Measurements from ENCODE around the gene CFAP298. TPM values are rescaled to one million over a fixed set of nuclear protein-coding genes. Genes with fewer than 3 reads are reported as not detected.
"Not testable (repeated sequence)": the region's sequence is repeated elsewhere in the genome, so short reads cannot be mapped to it uniquely, and the experiment has no call there.

The CFAP298 gene
- total and polyA plus RNA-seq, 2 donors (not counting 3 experiments of a cell fraction or from before 2014, with no cell fraction given): 17.6 to 44.1 TPM

DNA sequence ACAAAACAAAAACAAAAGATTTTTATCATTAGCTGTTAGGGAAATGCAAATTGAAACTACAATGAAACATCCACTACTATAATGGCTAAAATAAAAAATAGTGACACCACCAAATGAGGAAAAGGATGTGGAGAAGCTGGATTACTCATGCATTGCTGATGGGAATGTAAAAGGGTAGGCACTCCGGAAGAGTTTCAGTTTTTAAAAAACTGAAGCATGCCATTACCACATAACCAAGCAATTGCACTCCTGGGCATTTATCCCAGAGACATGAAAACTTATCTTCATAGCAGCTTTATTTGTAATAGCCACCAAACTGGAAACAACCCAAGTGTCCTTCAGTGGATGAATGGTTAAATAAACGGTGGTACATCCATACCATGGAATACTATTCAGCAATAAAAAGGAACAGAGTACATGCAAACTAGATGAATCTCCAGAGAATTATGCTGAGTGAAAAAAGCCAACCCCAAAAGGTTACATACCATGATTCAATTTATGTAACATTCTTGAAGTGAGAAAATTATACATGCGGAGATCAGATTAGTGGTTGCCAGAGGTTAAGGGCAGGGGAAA lies 14.5 kb upstream of the CFAP298 start:
- H3K4me3 ChIP-seq (replicated peaks in 1 of 3; ENCODE audit: insufficient read depth in 1 of 3, low read depth in 1 of 3, low read length in 3 of 3): no peak overlapping the region
- FAIRE-seq: no peak
- ChIA-PET POLR2A (no interaction called here), CTCF (no interaction called here)
- H3K79me2 ChIP-seq (ENCODE audit: control insufficient read depth, insufficient read depth, low read length): no peaks in the 10 kb centered on the region
- DNase-seq (ENCODE audit: low read depth, low spot score): no peak
- no peaks in the 10 kb centered on the region for H3K9me3 ChIP-seq (replicated peaks; ENCODE audit: control insufficient read depth, insufficient read depth, low read length)
- H3K27ac ChIP-seq (ENCODE audit: insufficient read depth, low read depth, low read length): no peak overlapping the region
- BruUV-seq (replicated peaks): no TSS peak
- dilution Hi-C loops (cut with MboI; ENCODE audit: extremely low pct_ligation_motif_present, low sequenced_read_pairs) (no loop called here), intact Hi-C loops (cut with micrococcal nuclease) (no loop called here)
- H3K4me2 ChIP-seq (ENCODE audit: insufficient read depth, low read length): no peak overlapping the region
- peaks cover 3 to 10% of the 10 kb centered on the region in 2 experiments for H3K36me3 ChIP-seq (ENCODE audit: control insufficient read depth in 2 of 2, extremely low read depth in 1 of 2, insufficient read depth in 2 of 2, low read length in 2 of 2)
- no peak overlapping the region for H2AFZ ChIP-seq (ENCODE audit: low read depth, low read length)
- no peaks in the 10 kb centered on the region for H3K27me3 ChIP-seq (ENCODE audit: control insufficient read depth in 2 of 2, insufficient read depth in 2 of 2, low read length in 2 of 2)
- no peak overlapping the region for H3K9ac ChIP-seq (replicated peaks; ENCODE audit: extremely low read depth, insufficient read depth, low read length)
- H3K4me1 ChIP-seq (ENCODE audit: control insufficient read depth, extremely low read depth, insufficient read depth, low read length): no peaks in the 10 kb centered on the region
- TF ChIP-seq, protein P1, sequence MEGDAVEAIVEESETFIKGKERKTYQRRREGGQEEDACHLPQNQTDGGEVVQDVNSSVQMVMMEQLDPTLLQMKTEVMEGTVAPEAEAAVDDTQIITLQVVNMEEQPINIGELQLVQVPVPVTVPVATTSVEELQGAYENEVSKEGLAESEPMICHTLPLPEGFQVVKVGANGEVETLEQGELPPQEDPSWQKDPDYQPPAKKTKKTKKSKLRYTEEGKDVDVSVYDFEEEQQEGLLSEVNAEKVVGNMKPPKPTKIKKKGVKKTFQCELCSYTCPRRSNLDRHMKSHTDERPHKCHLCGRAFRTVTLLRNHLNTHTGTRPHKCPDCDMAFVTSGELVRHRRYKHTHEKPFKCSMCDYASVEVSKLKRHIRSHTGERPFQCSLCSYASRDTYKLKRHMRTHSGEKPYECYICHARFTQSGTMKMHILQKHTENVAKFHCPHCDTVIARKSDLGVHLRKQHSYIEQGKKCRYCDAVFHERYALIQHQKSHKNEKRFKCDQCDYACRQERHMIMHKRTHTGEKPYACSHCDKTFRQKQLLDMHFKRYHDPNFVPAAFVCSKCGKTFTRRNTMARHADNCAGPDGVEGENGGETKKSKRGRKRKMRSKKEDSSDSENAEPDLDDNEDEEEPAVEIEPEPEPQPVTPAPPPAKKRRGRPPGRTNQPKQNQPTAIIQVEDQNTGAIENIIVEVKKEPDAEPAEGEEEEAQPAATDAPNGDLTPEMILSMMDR (IDR thresholded peaks at IDR 0.05; ENCODE audit: extremely low read depth in 1 of 2, insufficient read depth in 1 of 2, low read depth in 1 of 2, low read length in 2 of 2): no peak
- TF ChIP-seq POLR2AphosphoS5 (IDR thresholded peaks at IDR 0.05; ENCODE audit: insufficient read depth, low read depth, low read length): no peak
- no peak for TF ChIP-seq EZH2 (IDR thresholded peaks at IDR 0.05; ENCODE audit: borderline replicate concordance, low read depth, low read length, severe bottlenecking)
- TF ChIP-seq, protein P2, sequence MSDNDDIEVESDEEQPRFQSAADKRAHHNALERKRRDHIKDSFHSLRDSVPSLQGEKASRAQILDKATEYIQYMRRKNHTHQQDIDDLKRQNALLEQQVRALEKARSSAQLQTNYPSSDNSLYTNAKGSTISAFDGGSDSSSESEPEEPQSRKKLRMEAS (IDR thresholded peaks at IDR 0.05; ENCODE audit: insufficient read depth, insufficient read length): no peak
- no peak for TF ChIP-seq FOS (IDR thresholded peaks at IDR 0.05; ENCODE audit: borderline replicate concordance, insufficient read depth, low read length)
- TF ChIP-seq MYC (IDR thresholded peaks at IDR 0.05; ENCODE audit: low read depth, low read length): no peak
- TF ChIP-seq GATA2 (IDR thresholded peaks at IDR 0.05; ENCODE audit: insufficient read depth, insufficient read length, low read depth, low read length): no peak
- no peak for TF ChIP-seq POLR2A (IDR thresholded peaks at IDR 0.05; ENCODE audit: low read depth, low read length)
- no peak for TF ChIP-seq JUN (IDR thresholded peaks at IDR 0.05; ENCODE audit: borderline replicate concordance, insufficient read depth, insufficient read length, low read depth)
- H4K20me1 ChIP-seq (replicated peaks; ENCODE audit: control insufficient read depth, extremely low read depth, insufficient read depth, low read length): no peaks in the 10 kb centered on the region
- no peaks in the 10 kb centered on the region for H3K9me1 ChIP-seq (replicated peaks; ENCODE audit: control insufficient read depth, extremely low read depth, insufficient read depth, low read length)

DNA sequence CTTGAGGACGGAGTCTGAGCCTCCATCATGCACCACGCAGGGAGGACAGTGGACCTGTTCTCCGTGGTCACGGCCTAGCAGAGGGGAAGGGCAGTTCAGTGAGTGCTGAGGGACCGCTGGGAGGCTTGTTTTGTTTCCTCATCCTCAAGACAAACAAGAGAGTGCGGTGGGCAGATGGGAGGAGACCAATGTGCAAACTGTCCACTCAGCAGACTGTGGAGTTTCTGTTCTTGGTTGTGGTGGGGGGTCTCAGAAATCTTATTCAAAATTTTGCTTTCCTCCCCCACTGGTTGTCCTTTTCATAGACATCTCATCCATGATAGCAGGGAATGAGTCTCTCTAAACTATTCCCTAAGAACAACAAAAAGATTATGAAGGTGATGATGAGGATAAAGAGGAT lies 6.0 kb upstream of the CFAP298 start:
- H3K4me2 ChIP-seq (ENCODE audit: insufficient read depth, low read length); DNase-seq (ENCODE audit: low read depth, low spot score); BruUV-seq (replicated peaks); H3K79me2 ChIP-seq (ENCODE audit: control insufficient read depth, insufficient read depth, low read length); CTCF ChIA-PET; H4K20me1 ChIP-seq (replicated peaks; ENCODE audit: control insufficient read depth, extremely low read depth, insufficient read depth, low read length); FAIRE-seq; intact Hi-C loops (cut with micrococcal nuclease); H3K27ac ChIP-seq (ENCODE audit: insufficient read depth, low read depth, low read length); H3K9ac ChIP-seq (replicated peaks; ENCODE audit: extremely low read depth, insufficient read depth, low read length); H3K9me1 ChIP-seq (replicated peaks; ENCODE audit: control insufficient read depth, extremely low read depth, insufficient read depth, low read length); H3K9me3 ChIP-seq (replicated peaks; ENCODE audit: control insufficient read depth, insufficient read depth, low read length); dilution Hi-C loops (cut with MboI; ENCODE audit: extremely low pct_ligation_motif_present, low sequenced_read_pairs); H3K4me1 ChIP-seq (ENCODE audit: control insufficient read depth, extremely low read depth, insufficient read depth, low read length); POLR2A ChIA-PET; H3K36me3 ChIP-seq (ENCODE audit: control insufficient read depth in 2 of 2, extremely low read depth in 1 of 2, insufficient read depth in 2 of 2, low read length in 2 of 2); H3K4me3 ChIP-seq (replicated peaks in 1 of 3; ENCODE audit: insufficient read depth in 1 of 3, low read depth in 1 of 3, low read length in 3 of 3); H2AFZ ChIP-seq (ENCODE audit: low read depth, low read length): not testable (repeated sequence)
- H3K27me3 ChIP-seq (ENCODE audit: control insufficient read depth in 2 of 2, insufficient read depth in 2 of 2, low read length in 2 of 2): peaks cover 3 to 11% of the 10 kb centered on the region in 2 experiments

Data from endothelial cell of umbilical vein (primary cell).